Renal cortical epithelial cell (primary cell): ENCODE data around the gene EDN1. TPM values are rescaled to one million over a fixed set of nuclear protein-coding genes. Genes with fewer than 3 reads are reported as not detected.
"Not testable (repeated sequence)": the region's sequence is repeated elsewhere in the genome, so short reads cannot be mapped to it uniquely, and the experiment has no call there.

Experiments
- DNase-seq: peaks from one replicate; pipeline ENCODE4 v3.0.0-alpha.2; 2011; ENCODE audit warnings: low read depth
- total RNA-seq: library from RNA; depleted of rRNA; stranded (reverse); fragments of >200 nt; gene quantifications from 2 replicates; pipeline ENCODE4 v1.2.3, GENCODE V29; 2014

Gene EDN1
- total RNA-seq, 1 donor from 2014 or later, result 82.5 TPM

DNA sequence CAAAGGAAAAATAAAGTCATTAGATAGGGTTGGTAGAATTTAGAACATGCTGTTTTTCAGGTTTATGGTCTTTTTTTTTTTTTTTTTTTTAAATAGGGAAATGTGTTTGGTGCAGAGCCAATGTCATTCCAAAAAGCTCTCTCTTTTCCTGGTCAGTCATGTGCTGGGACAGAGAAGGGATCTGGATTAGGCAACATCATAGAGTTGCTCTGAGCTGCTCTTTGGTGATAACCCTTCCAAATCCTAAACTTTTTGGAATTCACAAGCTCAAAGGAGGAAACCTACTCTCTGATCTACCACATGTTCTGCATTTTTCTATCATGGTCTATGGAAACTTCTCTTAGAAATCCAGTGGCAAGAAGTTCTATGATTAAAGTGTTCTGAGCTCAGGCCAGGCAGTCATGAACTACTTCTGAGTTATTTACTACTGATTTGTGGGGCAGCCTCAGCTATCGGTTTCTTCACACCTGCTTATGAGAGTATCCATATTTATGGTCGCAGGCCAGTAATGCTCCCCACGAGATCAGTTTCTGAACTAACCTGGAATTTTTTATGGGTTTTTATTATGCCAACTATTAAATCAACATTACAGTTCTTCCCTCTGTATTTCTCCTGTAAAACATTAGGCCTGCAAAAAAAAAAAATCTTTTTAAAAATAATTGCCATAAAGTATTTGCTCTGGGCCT is 4.8 kb downstream of the EDN1 start:
- peak; percentile 25 for DNase-seq

DNA sequence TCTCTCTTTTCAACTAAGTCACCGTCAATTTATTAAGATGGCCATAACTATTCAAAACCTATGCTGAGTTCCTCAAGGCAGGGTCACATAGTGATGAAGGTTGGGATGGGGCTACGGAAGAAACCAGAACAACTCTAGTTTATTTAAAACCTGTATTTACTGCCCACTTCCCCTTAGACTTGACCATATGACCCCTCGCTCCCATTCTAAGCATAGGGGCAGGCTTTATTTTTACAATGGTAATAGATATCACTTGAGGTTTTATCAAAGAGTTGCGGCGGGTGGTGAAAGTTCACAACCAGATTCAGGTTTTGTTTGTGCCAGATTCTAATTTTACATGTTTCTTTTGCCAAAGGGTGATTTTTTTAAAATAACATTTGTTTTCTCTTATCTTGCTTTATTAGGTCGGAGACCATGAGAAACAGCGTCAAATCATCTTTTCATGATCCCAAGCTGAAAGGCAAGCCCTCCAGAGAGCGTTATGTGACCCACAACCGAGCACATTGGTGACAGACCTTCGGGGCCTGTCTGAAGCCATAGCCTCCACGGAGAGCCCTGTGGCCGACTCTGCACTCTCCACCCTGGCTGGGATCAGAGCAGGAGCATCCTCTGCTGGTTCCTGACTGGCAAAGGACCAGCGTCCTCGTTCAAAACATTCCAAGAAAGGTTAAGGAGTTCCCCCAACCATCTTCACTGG is 5.5 kb downstream of the EDN1 start:
- DNase-seq, result no peak

DNA sequence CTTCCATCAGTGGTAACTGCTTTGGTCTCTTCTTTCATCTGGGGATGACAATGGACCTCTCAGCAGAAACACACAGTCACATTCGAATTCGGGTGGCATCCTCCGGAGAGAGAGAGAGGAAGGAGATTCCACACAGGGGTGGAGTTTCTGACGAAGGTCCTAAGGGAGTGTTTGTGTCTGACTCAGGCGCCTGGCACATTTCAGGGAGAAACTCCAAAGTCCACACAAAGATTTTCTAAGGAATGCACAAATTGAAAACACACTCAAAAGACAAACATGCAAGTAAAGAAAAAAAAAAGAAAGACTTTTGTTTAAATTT is 6.1 kb downstream of the EDN1 start:
- DNase-seq, result peak; percentile 88

DNA sequence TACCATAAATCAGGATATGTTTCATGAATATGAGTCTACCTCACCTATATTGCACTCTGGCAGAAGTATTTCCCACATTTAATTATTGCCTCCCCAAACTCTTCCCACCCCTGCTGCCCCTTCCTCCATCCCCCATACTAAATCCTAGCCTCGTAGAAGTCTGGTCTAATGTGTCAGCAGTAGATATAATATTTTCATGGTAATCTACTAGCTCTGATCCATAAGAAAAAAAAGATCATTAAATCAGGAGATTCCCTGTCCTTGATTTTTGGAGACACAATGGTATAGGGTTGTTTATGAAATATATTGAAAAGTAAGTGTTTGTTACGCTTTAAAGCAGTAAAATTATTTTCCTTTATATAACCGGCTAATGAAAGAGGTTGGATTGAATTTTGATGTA is 6.4 kb downstream of the EDN1 start:
- DNase-seq, result no peak

DNA sequence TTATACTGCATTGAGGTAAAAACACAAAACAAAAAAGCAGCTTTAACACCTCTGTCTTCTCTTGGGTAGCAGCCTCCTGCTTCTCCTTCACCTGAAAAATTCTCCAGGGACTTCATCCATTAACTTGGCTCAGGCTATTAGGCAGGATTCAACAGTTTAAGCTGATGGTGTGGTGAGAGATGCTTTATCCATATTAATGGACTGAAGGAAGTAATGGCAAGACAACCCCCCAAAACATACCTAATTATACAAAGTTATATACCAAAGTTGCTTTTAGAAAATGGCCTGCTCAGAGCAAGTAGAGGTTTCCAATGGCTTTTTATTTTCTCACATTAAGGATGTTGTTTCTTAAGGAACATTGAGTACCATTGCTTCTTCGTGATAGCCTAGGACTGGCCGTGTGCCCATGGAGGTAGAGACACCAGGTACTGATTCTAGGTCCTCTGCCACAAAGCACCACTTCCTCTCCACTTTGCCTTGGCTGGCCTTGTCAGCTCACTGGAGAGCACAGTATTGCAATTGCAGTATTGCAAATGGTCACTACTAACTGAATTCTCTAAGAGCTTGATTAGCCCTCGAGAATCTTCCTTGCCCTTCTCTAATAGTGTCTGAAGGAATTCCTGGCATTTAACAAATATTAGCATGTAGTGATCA is 7.3 kb downstream of the EDN1 start:
- DNase-seq, result peak; percentile 24

DNA sequence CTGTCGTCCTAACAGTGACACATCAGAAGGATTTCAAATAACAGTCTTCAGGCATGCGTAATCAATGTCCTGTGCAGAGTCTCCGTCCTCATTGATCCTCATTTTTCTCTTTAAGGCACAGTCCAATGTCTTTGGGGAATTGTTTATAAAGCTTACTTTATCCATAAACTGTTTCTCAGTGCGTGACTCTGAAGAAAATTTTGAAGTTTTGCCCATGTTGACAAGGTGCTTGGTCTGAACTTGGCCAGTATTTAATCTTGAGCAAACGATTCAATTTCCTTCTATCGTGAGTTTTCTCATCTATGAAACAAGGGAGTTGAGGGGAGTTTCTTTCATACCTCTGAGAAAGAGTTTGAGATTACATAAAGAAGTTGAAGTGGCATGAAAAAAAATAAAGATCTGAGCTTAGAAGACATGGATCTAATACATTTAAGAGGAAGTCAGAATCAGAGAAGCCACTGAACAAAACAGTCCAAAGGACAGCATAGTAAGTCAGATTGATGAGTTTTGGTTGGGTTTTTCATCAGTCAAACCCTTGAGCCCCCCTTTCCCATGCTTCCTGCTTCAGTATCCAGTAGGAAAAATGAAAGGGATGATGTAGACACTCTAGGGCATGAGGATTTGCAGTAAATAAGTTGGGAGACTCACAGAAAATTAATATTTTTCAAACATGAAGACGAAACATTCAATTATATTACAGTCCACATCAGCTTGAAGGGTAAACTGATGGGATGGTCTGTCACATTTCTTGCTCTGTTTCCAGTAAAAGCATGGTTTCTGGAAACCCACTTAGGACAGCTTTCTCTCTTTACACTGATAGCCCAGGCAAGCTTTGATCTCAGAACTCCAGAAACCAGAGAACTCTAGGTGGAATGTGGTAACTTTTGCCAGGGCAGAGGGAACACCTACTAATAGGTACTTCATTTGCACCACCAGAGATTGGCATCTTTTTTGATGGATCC is 8.1 kb downstream of the EDN1 start:
- no peak for DNase-seq

DNA sequence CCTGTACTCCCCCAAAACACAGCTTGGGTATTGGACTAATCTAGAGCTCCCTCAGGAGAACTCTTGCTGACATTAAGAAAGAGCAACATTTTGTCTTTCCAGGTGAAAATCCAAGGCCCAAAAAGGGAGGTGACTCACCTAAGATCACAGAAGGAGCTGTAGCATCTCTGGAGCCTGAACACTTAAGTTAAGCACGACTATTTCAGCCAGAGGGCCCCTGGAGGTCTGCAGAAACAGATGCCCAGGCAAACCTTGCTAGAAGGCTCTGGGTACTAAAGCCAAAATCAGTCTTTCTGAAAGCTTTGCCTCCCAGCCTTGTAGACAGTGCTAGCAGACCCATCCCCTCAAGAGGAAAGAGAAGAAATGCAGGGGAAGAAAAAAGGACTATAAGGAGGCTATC is 8.8 kb downstream of the EDN1 start:
- DNase-seq, result no peak

DNA sequence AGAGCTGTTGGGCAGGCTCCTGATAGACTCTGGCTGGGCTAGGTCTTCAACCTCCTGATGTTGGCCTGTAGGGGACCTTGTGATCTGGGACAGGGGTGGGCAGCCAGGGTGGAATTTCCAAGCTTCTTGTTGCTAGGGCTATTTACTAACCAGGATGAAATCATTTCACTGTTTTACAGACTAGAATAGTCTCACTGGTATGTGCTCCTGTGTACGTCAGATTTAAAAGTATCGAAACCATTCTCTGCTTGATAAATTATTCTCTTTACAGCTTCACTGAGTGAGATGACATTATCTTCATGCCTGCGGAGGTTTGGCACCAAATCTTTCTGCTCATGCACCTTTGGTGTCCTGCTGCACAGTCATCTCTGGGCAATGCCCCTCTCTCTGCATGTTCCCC is 10.9 kb downstream of the EDN1 start:
- no peak for DNase-seq

DNA sequence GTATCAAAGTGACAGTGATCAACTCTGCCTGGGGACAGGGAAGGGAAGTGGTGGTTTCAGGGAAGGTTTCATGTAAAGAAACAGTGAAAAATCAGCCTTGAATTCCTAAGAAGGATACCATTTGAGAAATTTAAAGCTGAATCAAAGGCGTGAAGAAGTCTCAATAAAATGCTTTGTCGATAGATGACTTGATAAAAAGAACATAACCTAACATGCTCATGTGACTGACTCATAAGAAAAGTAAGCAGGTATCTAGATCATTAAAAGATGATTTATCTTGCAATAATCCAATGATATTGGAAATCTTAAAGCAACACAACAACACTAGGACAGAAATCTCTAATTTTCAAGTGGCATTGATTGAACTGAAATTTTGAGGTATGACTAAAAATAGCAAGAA is 14.3 kb downstream of the EDN1 start:
- DNase-seq, result no peak

DNA sequence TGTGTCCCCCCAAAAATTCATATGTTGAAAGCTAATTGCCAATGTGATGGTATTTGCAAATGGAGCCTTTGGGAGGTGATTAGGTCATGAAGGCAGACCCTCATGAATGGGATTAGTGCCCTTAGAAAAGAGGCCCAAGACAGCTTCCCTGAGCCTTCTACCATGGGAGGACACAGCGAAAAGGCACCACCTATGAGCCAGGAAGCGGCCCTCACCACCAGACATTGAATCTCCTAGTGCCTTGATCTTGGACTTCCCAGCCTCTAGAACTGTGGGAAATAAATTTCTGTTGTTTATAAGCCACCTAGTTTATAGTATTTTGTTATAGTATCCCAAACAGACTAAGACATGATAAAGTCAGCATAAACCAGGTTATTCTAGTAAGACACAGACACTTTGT is 18.9 kb downstream of the EDN1 start:
- no peak for DNase-seq

DNA sequence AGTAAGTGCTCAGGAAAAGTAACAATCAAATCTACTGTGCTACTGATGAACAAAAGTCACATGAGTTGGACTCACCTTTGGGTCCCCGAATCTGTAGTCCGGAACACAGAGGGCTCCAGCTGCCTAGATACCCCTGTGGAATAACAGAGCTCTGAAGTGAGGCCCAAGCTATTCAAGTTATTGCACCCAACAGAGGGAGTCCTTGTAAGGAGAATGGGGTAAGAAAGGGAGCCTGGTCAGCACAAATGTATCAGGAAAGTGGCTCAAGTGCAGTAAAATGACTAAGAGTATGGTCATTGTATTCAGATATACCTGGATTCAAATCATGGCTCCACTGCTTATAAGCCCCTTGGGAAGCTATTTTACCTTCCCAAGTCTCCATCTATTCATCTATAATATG is 20.9 kb downstream of the EDN1 start:
- DNase-seq, result peak; percentile 75

DNA sequence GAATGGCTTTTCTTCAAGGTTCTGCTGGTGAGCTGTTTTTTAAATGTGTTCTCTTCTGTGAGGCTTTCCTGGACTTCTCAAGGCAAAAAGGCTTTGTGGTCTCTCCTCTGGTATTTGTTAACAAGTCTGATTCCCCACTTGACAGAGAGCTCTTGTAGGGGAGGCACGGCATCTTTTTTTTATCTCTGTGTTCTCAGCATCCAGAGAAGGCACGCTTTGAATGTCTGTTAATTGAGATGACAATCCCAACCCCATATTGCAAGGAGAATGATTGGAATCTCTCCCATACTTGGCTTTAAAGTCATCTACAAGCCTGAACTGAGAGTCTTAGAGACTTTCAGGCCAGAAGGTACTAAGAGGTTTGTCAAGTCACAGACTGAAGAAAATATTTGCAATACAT is 22.6 kb downstream of the EDN1 start:
- no peak for DNase-seq

DNA sequence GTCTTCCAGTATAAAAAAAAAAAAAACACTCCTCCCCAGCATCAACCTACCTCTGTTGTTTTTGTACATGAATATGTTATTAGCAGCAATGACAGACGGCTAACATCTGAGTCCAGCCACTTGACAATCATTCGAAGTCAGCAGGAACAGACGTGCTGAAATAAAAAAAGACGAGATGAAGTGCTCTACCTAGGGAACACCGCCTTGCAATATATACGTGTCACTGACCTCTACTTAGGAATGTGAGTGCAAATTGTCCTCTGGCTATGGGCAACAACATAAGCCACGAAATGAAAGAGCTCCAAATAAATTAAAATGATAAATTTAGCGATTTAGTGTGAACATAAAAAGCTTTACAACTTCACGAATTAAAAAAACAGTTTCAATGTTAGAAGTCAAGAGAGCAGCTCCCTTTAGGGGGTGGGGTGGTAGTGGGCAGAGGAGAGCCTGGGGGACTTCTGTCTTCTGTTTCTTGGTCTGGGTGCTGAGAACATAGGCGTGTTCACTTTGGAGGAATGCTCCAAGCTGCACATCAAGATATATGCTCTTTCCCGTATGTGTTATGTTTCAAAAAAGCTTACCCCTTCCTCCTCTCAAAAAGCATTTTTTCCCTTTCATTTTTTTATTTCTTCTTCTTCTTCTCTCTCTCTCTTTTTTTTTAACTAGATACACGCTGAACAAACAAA is 23.3 kb downstream of the EDN1 start:
- peak; percentile 52 for DNase-seq

DNA sequence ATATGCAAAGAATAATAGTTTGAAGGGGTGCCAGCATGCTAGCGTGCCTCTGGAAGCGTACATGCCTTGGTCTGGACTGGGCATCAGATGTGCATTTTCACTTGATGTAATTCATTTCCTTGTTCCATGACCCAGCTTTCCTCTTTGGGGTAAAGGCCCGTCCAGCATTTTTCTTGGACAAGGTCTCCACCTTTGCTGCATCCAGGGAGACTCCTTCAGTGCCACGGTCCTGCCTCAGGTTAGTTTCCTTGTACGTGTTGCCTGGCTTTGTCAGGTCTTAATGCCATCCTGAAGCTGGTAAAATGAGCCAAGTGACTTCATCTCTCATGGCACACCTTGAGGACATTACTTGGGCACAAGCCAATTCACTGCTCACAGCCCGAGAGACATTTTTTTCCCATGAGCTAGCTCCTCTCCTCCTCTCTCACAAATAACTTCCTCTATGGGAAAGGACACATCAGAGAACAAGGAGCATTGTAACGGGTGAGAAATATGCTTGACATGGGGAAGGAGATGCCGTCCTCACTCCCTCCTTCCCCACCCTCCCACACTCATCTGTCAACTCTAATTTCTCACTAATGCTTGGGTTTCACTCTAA is 23.9 kb downstream of the EDN1 start:
- peak; percentile 95 for DNase-seq

DNA sequence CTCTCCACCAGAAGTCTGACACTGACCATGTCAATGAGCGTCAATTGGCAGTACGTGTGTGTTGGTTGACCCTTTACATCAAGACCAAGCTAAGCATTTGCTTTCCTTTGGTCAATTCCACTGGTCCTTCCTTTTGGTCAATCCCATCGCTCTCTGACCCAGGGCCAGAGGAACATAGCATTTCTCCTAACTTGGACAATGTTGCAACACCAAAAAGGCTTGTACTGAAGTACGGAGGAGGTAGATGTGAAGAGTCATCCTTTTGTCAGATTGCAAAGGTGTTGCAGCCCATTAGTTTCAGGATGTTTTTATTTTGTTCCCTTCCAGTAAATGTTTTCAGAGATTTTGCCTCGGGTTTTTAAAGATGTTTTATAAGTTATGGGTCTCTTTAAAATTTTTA is 24.6 kb downstream of the EDN1 start:
- no peak for DNase-seq

DNA sequence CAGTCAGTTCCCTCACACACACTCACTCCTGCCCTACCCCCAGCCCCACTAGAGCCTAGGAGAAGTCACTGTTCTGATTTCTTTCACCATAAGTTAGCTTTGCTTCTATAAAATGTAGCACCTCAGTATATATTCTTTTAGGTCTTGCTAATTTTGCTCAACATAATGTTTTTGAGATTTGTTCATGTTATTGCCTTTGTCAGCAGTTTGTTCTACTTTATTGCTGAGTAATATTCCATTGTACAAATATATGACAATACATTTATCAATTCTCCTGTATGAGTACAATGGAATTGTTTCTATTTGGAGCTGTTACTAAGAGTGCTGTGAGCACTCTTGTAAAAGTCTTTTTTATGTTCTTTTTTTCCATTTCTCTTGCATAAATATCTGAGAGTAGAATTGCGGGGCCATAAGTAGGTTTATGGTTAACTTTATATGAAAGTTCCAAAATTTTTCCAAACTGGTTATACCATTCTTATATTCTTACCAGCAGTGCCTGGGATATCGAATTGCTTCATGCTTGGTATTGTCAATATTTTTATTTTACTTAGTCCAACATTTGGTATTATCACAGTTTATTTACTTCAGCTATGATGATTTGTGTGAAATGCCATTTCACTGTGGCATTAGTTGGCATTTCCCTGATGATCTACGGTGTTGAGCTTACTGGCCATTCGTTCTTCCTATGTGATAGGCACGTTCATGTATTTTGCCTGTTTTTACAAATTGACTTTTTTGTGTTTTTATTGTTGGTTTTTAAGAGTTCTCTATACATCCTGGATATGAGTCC is 25.3 kb downstream of the EDN1 start:
- DNase-seq, result no peak

DNA sequence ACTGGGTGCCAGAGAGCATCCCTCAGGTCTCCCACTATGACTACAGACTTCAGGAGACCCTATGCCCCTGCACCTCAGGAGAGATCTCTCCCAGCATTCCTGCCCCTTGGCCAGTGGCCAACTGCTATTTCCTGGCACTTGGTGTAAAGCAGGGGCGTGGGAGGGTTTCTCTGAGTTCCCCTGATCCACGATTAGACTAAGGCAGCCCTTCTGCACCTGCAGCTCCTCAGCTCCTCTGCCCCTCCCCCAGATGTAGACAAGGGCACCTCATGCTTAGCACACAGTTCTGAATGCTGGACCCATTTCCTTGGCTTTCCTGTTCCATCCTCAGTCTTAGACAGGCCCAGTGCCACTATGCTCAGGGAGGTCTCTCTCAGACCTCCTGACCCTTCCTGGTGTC is 28.6 kb downstream of the EDN1 start:
- no peak for DNase-seq

DNA sequence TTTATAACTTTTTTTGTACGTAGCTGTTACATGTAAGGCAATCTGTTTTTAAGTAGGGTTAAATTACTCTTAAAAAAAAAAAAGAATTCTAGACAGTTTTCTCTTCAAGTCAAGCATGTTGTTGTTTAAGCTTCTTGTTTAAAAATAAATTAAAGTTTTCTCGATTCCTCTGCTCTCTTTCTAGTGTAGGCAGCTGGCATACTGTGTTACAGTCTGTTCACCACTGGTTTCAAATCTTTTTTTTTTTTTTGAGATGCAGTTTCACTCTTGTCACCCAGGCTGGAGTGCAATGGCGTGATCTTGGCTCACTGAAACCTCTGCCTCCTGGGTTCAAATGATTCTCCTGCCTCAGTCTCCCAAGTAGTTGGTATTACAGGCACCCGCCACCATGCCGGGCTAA is 29.9 kb downstream of the EDN1 start:
- DNase-seq, result not testable (repeated sequence)

DNA sequence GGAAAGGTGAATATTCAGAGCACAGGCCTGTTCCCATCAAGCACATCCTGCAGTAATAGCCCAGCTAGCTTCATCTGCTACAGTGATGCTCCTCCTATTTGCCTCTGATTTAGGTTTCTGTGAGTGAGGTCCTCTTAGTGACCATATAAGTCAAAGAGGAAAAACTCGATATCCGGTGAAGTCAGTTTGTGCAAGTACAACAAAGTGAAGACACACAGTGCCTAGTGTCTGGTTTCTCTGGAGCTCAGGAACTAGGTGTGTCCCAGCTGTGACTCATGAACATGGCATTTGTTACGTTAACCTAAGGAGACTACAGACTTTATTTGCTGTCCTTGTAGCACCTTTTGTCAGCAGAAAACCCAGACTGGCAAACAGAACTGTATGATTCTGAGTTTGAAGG is 33.9 kb downstream of the EDN1 start:
- peak; percentile 99 for DNase-seq

DNA sequence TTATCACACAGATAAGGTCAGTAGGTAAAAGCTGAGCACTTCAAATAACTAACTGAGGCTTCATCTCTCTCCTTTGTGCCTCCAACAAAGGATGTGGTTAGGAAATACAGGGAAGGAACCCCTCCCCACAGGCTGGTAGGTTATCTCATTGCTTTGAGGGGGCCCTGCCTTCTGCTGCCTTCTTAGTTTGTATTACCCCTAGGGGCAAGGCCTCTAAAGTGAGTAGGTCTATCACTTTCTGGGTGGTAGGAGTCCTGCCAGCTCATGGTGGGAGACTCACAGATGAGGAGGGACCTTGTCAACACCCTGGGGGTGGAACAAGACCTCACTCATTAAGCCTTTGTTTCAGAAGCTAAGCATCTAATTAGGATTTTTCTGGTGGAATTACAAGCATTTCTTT is 34.6 kb downstream of the EDN1 start:
- peak; percentile 51 for DNase-seq
